NCI-H69 (cell line): Measurements from ENCODE around the gene PTPRM.
A peak's percentile ranks its signal among the peaks of the same experiment; 100 is the strongest.

Source experiments
- DNase-seq: peaks from one replicate; lab custom pipeline; 2025; lab: John Stamatoyannopoulos, UW

Gene PTPRM

GRCh38 chr18:8175501-8176061, 608.5 kb downstream of the PTPRM start:
- peak; percentile 39 for DNase-seq

- DNase-seq = peak; percentile 31
These were observed 609.0 kb downstream of the PTPRM start for GRCh38 chr18:8176109-8176508.

GRCh38 chr18:8176554-8176953, 609.4 kb downstream of the PTPRM start:
- DNase-seq = peak; percentile 55

- DNase-seq = peak; percentile 92
These were observed 610.4 kb downstream of the PTPRM start for GRCh38 chr18:8177330-8178016.

- DNase-seq = no peak
These were observed 619.3 kb downstream of the PTPRM start for GRCh38 chr18:8186413-8186812.

- DNase-seq = no peak
These were observed 621.1 kb downstream of the PTPRM start for GRCh38 chr18:8188184-8188583.

GRCh38 chr18:8190980-8191379, 623.9 kb downstream of the PTPRM start:
- DNase-seq = no peak

DNA sequence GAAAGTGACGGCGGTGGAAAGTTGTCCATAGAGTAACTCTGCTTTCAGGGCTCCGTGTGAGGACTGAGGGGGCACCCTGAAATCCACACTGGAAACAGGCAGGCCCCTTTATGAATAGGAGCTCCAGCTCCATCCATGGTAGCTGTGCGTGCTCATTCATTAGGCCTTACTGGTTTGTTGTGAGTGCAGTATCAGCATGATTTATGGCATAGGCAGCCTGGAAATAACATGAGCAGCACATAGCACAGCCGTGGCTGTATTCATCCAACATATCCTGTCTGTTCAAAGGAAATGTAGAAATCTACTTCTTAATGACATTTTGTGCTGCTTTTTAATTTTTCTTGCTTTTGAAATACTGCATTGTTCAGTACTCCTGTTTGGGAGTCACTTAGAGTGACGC, 627.3 kb downstream of the PTPRM start:
- DNase-seq = no peak

- DNase-seq = no peak
These were observed 629.1 kb downstream of the PTPRM start for GRCh38 chr18:8196238-8196637.

DNA sequence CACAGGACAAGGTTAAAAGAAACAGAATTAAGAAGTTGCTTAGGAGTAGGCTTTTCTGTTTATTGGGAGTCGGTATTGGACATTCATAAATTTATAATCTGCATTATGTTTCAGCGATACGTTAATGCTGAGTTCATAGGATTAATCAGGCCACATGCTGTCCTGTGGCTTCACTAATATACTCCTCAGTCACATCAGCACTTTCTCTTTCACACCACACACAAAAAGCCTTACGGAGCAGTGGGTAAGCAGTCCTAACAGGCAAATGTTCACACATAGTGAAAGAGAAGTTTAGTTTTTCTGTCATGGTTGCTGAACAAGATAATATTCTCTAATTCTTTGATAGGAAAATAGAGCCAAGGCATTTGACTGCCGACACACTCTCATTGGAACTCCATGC, 630.4 kb downstream of the PTPRM start:
- DNase-seq = no peak

DNA sequence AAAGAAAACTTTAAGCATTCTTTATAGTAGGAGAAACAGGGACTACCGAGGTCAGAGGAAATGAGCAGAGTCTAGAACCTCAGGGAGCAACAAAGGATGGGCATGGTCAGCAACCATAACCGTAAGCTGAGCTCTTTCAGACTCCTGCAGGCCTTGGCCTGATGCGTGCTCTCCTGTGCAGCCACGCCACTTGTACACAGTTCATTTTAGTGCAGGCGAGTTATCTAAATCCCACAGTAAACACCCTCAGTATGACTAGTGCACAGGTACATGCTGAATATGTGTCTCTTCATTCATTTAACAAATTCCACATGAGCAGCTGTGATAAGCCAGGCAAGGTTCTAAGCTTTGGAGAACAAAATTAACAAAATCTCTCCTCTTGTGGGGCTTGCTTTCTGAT, 640.9 kb downstream of the PTPRM start:
- DNase-seq = no peak

GRCh38 chr18:8208716-8209115, 641.6 kb downstream of the PTPRM start:
- DNase-seq = no peak

GRCh38 chr18:8212896-8213780, 646.0 kb downstream of the PTPRM start:
- DNase-seq = no peak

- peak; percentile 22 for DNase-seq
These were observed 648.6 kb downstream of the PTPRM start for GRCh38 chr18:8215741-8216140.

DNA sequence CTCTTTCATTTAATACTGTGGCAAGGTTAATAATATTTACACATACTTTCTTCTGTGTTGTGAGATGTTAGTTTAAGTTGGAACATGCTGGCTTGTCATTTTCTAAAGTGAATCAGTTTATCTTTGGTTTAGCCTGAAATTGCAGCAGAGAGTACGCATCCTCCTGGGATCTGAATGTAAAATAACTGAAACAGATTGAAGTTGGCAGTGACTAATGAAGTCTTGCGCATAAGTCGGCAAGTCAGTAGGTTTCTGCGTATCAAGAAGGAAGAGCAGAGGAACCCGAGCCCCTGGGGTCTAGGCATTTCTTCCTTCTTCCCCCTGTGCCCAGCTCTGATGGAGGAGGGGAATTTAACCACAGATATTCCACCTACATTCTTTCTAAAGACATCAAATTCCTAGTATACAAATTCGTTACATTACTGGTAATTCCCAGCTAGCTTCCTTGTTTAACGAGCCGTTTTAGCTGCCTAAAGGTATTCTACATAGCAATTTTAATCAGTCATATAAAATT, 650.0 kb downstream of the PTPRM start:
- DNase-seq = no peak

GRCh38 chr18:8218197-8218596, 651.1 kb downstream of the PTPRM start:
- peak; percentile 97 for DNase-seq

GRCh38 chr18:8221452-8221851, 654.3 kb downstream of the PTPRM start:
- peak; percentile 69 for DNase-seq

DNA sequence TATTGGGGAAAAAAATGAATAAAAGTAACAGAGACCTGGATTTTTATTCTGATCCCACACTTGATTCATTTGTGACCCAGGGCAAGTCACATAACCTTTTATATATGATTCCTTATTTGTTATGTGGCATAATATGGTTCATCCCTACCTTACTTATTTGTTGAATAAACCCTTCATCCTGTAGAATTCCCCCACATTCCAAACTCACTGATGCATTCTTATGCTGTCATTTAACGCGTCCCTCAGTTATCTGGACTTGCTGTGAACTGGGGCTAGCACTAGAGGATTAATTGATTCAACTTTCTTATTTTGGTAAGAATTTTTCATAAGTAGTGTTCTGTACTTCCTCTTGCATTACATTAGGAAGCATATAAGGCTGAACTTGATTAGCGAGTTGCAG, 657.5 kb downstream of the PTPRM start:
- no peak for DNase-seq

GRCh38 chr18:8229040-8229439, 661.9 kb downstream of the PTPRM start:
- DNase-seq = peak; percentile 33

- DNase-seq = peak; percentile 17
These were observed 662.7 kb downstream of the PTPRM start for GRCh38 chr18:8229787-8230186.

- DNase-seq = no peak
These were observed 664.2 kb downstream of the PTPRM start for GRCh38 chr18:8231316-8231715.

DNA sequence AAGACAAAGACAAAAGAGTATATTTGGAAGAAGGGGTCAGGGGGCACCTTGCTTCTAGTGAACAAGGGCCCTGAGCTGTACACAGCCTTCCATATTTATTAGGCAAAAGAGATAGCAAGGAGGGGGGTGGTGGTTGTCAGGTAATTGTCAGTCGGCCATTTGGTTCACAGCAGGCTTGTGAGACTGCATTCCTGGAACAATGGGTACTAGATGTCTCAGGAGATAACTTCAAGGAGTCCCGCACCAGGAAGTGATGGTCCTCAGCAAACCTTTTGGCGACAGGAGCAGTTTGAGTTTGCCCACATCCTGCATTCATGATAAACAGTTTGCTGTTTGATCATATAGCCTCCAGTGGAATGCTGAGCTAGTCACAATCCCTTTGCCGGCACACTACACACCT, 665.7 kb downstream of the PTPRM start:
- DNase-seq = no peak

GRCh38 chr18:8235894-8236293, 668.8 kb downstream of the PTPRM start:
- DNase-seq = peak; percentile 13
